Measurements from ENCODE around the gene KHSRP. TPM values are rescaled to one million over a fixed set of nuclear protein-coding genes. Genes with fewer than 3 reads are reported as not detected.

Gene KHSRP
- total RNA-seq, 4 donors from 2014 or later, result 100 to 206 (median 112) TPM

- Histone ChIP-seq H3K4me3 (no peak overlapping the region), H3K36me3 (peaks cover 0 to 37% (median 18%) of the 10 kb centered on the region in 4 donors), H3K9me3 (no peaks in the 10 kb centered on the region), H3K27ac (no peak overlapping the region), H3K27me3 (no peaks in the 10 kb centered on the region), H3K4me1 (no peaks in the 10 kb centered on the region)
- intact Hi-C loops (cut with DNase I; ENCODE audit: low total_unique reads) (no loop called here), in situ Hi-C loops (cut with MboI; ENCODE audit: low pct_ligation_motif_present in 1 of 4, low pct_unique_long_range_greater_than_20kb in 1 of 4, low sequenced_read_pairs in 3 of 4) (no loop called here)
- TF ChIP-seq EP300 (IDR thresholded peaks at IDR 0.05; ENCODE audit: low read depth) (no peak), CTCF (IDR thresholded peaks at IDR 0.05) (no peak), POLR2A (IDR thresholded peaks at IDR 0.05) (no peak), POLR2AphosphoS5 (IDR thresholded peaks at IDR 0.05) (no peak)
- WGBS, 2 donors (ENCODE audit: low coverage in 1 of 2), result 100% methylated on average over 3 of the region's 3 CpGs; no CpG with 5 or more reads in 1 of the 2 donors
- no peak for DNase-seq
Observed at GRCh38 chr19:6379744-6380143, 44.9 kb downstream of the KHSRP start.

- Histone ChIP-seq H3K36me3 (peaks cover 0 to 37% (median 18%) of the 10 kb centered on the region in 4 donors), H3K27ac (no peak overlapping the region), H3K27me3 (no peaks in the 10 kb centered on the region), H3K4me3 (no peak overlapping the region), H3K9me3 (no peaks in the 10 kb centered on the region), H3K4me1 (peaks cover 5 to 9% (median 7%) of the 10 kb centered on the region in 4 donors)
- TF ChIP-seq CTCF (IDR thresholded peaks at IDR 0.05), result no peak
- TF ChIP-seq POLR2A (IDR thresholded peaks at IDR 0.05), result no peak
- TF ChIP-seq POLR2AphosphoS5 (IDR thresholded peaks at IDR 0.05), result no peak
- TF ChIP-seq EP300 (IDR thresholded peaks at IDR 0.05; ENCODE audit: low read depth), result no peak
- 78% methylated on average over 9 of the region's 9 CpGs; no CpG with 5 or more reads in 1 of the 2 donors for WGBS, 2 donors (ENCODE audit: low coverage in 1 of 2)
- in situ Hi-C loops (cut with MboI; ENCODE audit: low pct_ligation_motif_present in 1 of 4, low pct_unique_long_range_greater_than_20kb in 1 of 4, low sequenced_read_pairs in 3 of 4), result no loop called here
- no peak for DNase-seq
- intact Hi-C loops (cut with DNase I; ENCODE audit: low total_unique reads), result no loop called here
Observed at GRCh38 chr19:6378486-6378885, 46.1 kb downstream of the KHSRP start.

DNA sequence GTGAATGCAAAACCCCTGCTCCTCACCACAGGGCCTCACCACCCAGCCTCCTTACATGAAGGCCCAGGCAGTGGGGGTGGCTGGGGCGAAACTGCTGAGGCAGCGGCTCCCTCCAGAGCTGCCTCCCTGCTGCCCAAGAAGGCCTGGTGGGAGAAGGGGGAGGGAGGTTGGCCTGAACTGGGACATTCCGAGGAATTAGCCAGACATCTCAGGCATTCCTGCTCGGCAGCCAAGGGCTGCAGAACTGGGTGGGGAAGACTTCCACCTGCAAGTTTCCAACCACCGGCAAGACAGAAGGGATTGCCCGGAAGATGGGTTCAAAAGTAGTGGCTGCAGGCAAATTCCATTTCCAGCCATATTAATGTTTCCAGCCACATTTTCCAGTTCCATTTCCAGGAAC is 46.6 kb downstream of the KHSRP start:
- Histone ChIP-seq H3K4me1 (peaks cover 5 to 10% (median 7%) of the 10 kb centered on the region in 4 donors), H3K4me3 (no peak overlapping the region), H3K9me3 (no peaks in the 10 kb centered on the region), H3K27ac (peak overlapping the region in 2 of 4 donors; percentile 12 to 33), H3K27me3 (no peaks in the 10 kb centered on the region), H3K36me3 (peaks cover 0 to 34% (median 16%) of the 10 kb centered on the region in 4 donors)
- no peak for DNase-seq
- WGBS, 2 donors (ENCODE audit: low coverage in 1 of 2), result 54 to 74% methylated on average over 4 to 6 of the region's 6 CpGs
- intact Hi-C loops (cut with DNase I; ENCODE audit: low total_unique reads), result no loop called here
- in situ Hi-C loops (cut with MboI; ENCODE audit: low pct_ligation_motif_present in 1 of 4, low pct_unique_long_range_greater_than_20kb in 1 of 4, low sequenced_read_pairs in 3 of 4), result no loop called here
- TF ChIP-seq CTCF (IDR thresholded peaks at IDR 0.05) (no peak), POLR2A (IDR thresholded peaks at IDR 0.05) (no peak), POLR2AphosphoS5 (IDR thresholded peaks at IDR 0.05) (no peak), EP300 (IDR thresholded peaks at IDR 0.05; ENCODE audit: low read depth) (no peak)

- WGBS, 2 donors (ENCODE audit: low coverage in 1 of 2), result 74 to 87% methylated on average over 4 to 17 of the region's 19 CpGs
- Histone ChIP-seq H3K27ac (no peak overlapping the region), H3K36me3 (peaks cover 0 to 22% (median 11%) of the 10 kb centered on the region in 4 donors), H3K4me3 (no peak overlapping the region), H3K9me3 (no peaks in the 10 kb centered on the region), H3K4me1 (peaks cover 5 to 13% (median 9%) of the 10 kb centered on the region in 4 donors), H3K27me3 (no peaks in the 10 kb centered on the region)
- intact Hi-C loops (cut with DNase I; ENCODE audit: low total_unique reads), result no loop called here
- TF ChIP-seq POLR2A (IDR thresholded peaks at IDR 0.05), result no peak
- no peak for TF ChIP-seq EP300 (IDR thresholded peaks at IDR 0.05; ENCODE audit: low read depth)
- no peak for TF ChIP-seq POLR2AphosphoS5 (IDR thresholded peaks at IDR 0.05)
- TF ChIP-seq CTCF (IDR thresholded peaks at IDR 0.05), result no peak
- no peak for DNase-seq
- in situ Hi-C loops (cut with MboI; ENCODE audit: low pct_ligation_motif_present in 1 of 4, low pct_unique_long_range_greater_than_20kb in 1 of 4, low sequenced_read_pairs in 3 of 4), result no loop called here
Observed at GRCh38 chr19:6376512-6377190, 48.0 kb downstream of the KHSRP start.
